Adipocyte (in vitro differentiated cells): ENCODE data around the gene TGFBR3L.
A peak's percentile ranks its signal among the peaks of the same experiment; 100 is the strongest.
"Not testable (repeated sequence)": the region's sequence is repeated elsewhere in the genome, so short reads cannot be mapped to it uniquely, and the experiment has no call there.

ENCODE experiments used
- DNase-seq: peaks from one replicate; pipeline ENCODE4 v3.0.0-alpha.2; 2015; ENCODE audit warnings: low read depth
- H3K27me3 ChIP-seq: replicated peaks from 2 replicates; pipeline ENCODE4 v1.7.0; 2013; ENCODE audit warnings: mild to moderate bottlenecking, low read length, moderate library complexity; ENCODE audit not compliant: control insufficient read depth, insufficient read depth
- H3K36me3 ChIP-seq: 2 replicates; pipeline ENCODE4 v1.7.0; 2013; ENCODE audit warnings: low read length, mild to moderate bottlenecking, moderate library complexity; ENCODE audit not compliant: control insufficient read depth, insufficient read depth, severe bottlenecking
- H3K4me1 ChIP-seq: 2 replicates; pipeline ENCODE4 v1.7.0; 2013; ENCODE audit warnings: mild to moderate bottlenecking, low read length, moderate library complexity; ENCODE audit not compliant: control insufficient read depth, insufficient read depth
- H3K4me3 ChIP-seq: 2 replicates; pipeline ENCODE4 v1.7.0; 2013; ENCODE audit warnings: mild to moderate bottlenecking, low read length, moderate library complexity
- H3K9ac ChIP-seq: 2 replicates; pipeline ENCODE4 v1.7.0; 2013; ENCODE audit warnings: mild to moderate bottlenecking, low read length, moderate library complexity
- H3K9me3 ChIP-seq: 2 replicates; pipeline ENCODE4 v1.7.0; 2013; ENCODE audit warnings: mild to moderate bottlenecking, low read length, moderate library complexity; ENCODE audit not compliant: control insufficient read depth

Gene TGFBR3L

GRCh38 chr19:7927605-7928333, 13.1 kb downstream of the TGFBR3L start:
- H3K9ac ChIP-seq, result peak overlapping the region; percentile 85
- no peaks in the 10 kb centered on the region for H3K9me3 ChIP-seq
- no peaks in the 10 kb centered on the region for H3K27me3 ChIP-seq
- H3K4me1 ChIP-seq, result peaks cover 26% of the 10 kb centered on the region
- DNase-seq, result no peak
- H3K36me3 ChIP-seq, result peaks cover 32% of the 10 kb centered on the region
- H3K4me3 ChIP-seq, result peak overlapping the region; percentile 66

- Histone ChIP-seq H3K9me3 (no peaks in the 10 kb centered on the region), H3K4me3 (peak overlapping the region; percentile 66), H3K27me3 (no peaks in the 10 kb centered on the region), H3K4me1 (peaks cover 26% of the 10 kb centered on the region), H3K36me3 (peaks cover 33% of the 10 kb centered on the region), H3K9ac (peak overlapping the region; percentile 85)
- DNase-seq, result no peak
Observed at GRCh38 chr19:7928334-7928706, 13.7 kb downstream of the TGFBR3L start.

- Histone ChIP-seq H3K9me3 (no peaks in the 10 kb centered on the region), H3K27me3 (no peaks in the 10 kb centered on the region), H3K4me3 (peak overlapping the region; percentile 66), H3K9ac (peak overlapping the region; percentile 85), H3K36me3 (peaks cover 39% of the 10 kb centered on the region), H3K4me1 (peaks cover 26% of the 10 kb centered on the region)
- peak; percentile 83 for DNase-seq
Observed at GRCh38 chr19:7928741-7929701, 14.4 kb downstream of the TGFBR3L start.

- not testable (repeated sequence) for H3K9me3 ChIP-seq, H3K4me3 ChIP-seq, H3K9ac ChIP-seq, H3K27me3 ChIP-seq, DNase-seq
- H3K4me1 ChIP-seq, result peaks cover 26% of the 10 kb centered on the region
- peaks cover 49% of the 10 kb centered on the region for H3K36me3 ChIP-seq
Observed at GRCh38 chr19:7930030-7930429, 15.4 kb downstream of the TGFBR3L start.

- H3K9ac ChIP-seq, result no peak overlapping the region
- H3K36me3 ChIP-seq, result peaks cover 54% of the 10 kb centered on the region
- peaks cover 26% of the 10 kb centered on the region for H3K4me1 ChIP-seq
- H3K27me3 ChIP-seq, result no peaks in the 10 kb centered on the region
- no peak overlapping the region for H3K4me3 ChIP-seq
- H3K9me3 ChIP-seq, result no peaks in the 10 kb centered on the region
- DNase-seq, result no peak
Observed at GRCh38 chr19:7930765-7931164, 16.1 kb downstream of the TGFBR3L start.

GRCh38 chr19:7931221-7932061, 16.8 kb downstream of the TGFBR3L start:
- Histone ChIP-seq H3K9ac (no peak overlapping the region), H3K4me1 (peaks cover 23% of the 10 kb centered on the region), H3K36me3 (peaks cover 61% of the 10 kb centered on the region), H3K9me3 (no peaks in the 10 kb centered on the region), H3K27me3 (no peaks in the 10 kb centered on the region), H3K4me3 (no peak overlapping the region)
- no peak for DNase-seq

GRCh38 chr19:7932276-7932929, 17.8 kb downstream of the TGFBR3L start:
- Histone ChIP-seq H3K4me3 (no peak overlapping the region), H3K4me1 (peaks cover 17% of the 10 kb centered on the region), H3K36me3 (peaks cover 70% of the 10 kb centered on the region), H3K9ac (no peak overlapping the region), H3K27me3 (no peaks in the 10 kb centered on the region), H3K9me3 (no peaks in the 10 kb centered on the region)
- no peak for DNase-seq

GRCh38 chr19:7932930-7933300, 18.3 kb downstream of the TGFBR3L start:
- no peak overlapping the region for H3K4me3 ChIP-seq
- H3K27me3 ChIP-seq, result no peaks in the 10 kb centered on the region
- H3K4me1 ChIP-seq, result peaks cover 17% of the 10 kb centered on the region
- DNase-seq, result no peak
- H3K9me3 ChIP-seq, result no peaks in the 10 kb centered on the region
- H3K36me3 ChIP-seq, result peaks cover 76% of the 10 kb centered on the region
- no peak overlapping the region for H3K9ac ChIP-seq

- H3K9ac ChIP-seq, result no peak overlapping the region
- peaks cover 81% of the 10 kb centered on the region for H3K36me3 ChIP-seq
Observed at GRCh38 chr19:7933411-7933810, 18.8 kb downstream of the TGFBR3L start.

GRCh38 chr19:7933828-7934725, 19.4 kb downstream of the TGFBR3L start:
- DNase-seq, result no peak
- Histone ChIP-seq H3K4me3 (no peak overlapping the region), H3K27me3 (no peaks in the 10 kb centered on the region), H3K4me1 (peaks cover 7% of the 10 kb centered on the region), H3K9ac (no peak overlapping the region), H3K36me3 (peaks cover 87% of the 10 kb centered on the region), H3K9me3 (no peaks in the 10 kb centered on the region)

More at GRCh38 chr19:7933411-7933810, 18.8 kb downstream of the TGFBR3L start:
- Histone ChIP-seq H3K9me3 (no peaks in the 10 kb centered on the region), H3K27me3 (no peaks in the 10 kb centered on the region), H3K4me1 (peaks cover 12% of the 10 kb centered on the region), H3K4me3 (no peak overlapping the region)
- no peak for DNase-seq
